Bone marrow (tissue), 2 donors: ENCODE results near the gene PHACTR2.
"Not testable (repeated sequence)": the region's sequence is repeated elsewhere in the genome, so short reads cannot be mapped to it uniquely, and the experiment has no call there.

ENCODE experiments used
- DNase-seq, 2 donors: peaks; one replicate each; lab custom pipeline; 2025; lab: John Stamatoyannopoulos, UW

Gene PHACTR2

GRCh38 chr6:143767433-143767832 is 89.7 kb downstream of the PHACTR2 start:
- DNase-seq: no peak

DNA sequence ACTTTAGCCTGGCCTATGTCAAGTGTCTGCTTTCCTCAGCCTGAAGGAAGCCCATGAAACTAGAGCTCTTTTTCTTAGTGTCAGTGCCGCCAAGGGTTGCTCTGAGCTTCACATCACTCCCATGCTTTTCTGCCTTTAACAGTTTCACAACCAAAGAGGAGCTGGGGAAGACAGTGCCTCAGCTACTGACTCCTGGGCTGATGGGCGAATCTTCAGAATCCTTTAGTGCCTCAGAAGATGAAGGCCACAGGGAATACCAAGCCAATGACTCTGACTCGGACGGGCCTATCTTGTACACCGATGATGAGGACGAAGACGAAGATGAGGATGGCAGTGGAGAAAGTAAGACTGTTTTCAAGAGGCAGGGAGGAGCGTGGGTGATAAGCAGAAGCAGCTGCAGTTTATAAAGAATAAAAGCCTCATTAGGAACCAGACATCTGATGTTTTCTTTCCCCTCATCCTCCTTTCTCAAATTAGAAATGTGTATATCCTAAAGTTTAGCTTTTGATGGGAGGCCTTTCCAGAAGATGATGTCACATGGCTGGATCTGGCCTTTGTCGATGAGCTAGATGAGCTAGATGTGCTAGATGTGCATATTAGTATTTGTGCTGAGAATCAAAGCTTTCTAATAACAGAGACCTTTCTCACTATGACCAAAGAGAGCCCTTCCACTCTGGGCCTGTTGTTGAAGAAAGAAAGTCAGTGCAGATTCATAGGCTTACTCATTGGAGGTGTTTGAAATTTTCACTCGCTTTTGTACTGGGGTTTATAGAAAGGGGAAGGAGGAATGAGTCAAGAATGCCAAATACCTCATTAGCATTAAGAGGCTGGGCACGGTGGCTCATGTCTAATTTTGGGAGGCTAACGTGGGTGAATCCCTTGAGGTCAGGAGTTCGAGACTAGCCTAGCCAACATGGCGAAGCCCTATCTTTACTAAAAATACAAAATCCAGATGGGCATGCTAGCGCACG is 94.6 kb downstream of the PHACTR2 start:
- no peak for DNase-seq

DNA sequence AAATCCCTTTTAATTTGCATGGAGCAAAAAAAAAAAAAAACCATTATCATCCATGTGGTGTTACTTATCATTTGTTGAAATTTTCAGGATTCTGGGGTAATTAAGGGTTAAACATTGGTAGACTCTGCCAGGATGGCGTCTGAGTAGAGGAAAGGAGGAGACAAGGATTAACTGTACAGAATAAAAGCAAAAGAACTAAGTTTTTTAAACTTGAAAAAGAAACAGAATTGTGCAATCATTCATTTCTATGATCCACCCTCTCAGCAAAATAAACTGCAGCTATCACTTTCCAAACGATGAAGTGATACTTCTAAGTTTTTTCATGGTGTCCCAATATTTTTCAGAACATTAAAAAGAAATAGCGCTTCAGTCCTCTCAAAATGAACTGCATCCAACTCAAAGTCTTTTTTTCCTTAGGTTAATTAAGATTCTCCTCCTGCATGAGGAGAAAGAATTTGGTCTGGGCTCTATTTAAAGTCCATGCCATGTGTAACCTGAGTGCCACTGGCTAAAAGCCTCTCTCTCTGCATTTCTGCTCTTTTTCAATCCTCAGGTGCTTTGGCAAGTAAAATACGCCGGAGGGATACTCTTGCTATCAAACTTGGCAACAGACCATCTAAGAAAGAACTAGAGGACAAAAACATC is 95.9 kb downstream of the PHACTR2 start:
- no peak for DNase-seq

DNA sequence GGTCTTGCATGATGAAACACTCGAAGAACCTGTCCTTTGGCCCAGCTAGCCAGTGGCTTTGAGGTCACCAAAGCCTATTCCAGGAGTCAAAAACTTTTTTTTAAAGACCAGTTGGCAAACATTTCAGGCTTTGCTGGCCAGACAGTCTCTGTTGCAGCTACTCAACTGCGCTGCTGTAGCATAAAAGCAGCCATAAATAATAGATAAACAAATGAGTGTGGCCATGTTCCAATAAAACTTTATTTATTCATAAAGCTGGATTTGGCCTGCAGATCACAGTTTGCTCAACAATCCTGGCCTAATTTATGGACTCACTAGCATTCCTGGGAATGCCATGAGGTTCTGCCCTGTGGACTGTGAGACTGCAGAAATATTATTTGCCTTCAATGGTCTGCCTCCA is 96.6 kb downstream of the PHACTR2 start:
- no peak for DNase-seq

DNA sequence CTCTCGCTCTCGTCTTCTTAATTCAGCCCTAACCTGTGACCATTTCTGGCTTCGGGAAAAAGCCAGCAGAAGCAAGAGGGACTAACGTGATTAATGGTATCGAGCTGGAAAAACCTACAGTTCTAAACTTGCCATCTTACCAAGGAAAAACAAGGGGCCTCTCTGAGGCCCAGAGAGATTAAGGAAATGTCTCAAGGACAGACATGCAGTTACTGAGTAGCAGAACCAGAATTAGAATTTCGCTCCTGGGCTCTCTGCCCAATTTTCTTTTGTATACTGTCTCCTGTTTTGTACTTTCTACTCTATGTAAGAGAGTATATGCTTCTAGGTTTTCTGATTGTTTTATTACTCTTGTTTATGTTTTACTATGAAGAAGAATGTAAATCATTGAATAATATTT is 97.6 kb downstream of the PHACTR2 start:
- DNase-seq: no peak

DNA sequence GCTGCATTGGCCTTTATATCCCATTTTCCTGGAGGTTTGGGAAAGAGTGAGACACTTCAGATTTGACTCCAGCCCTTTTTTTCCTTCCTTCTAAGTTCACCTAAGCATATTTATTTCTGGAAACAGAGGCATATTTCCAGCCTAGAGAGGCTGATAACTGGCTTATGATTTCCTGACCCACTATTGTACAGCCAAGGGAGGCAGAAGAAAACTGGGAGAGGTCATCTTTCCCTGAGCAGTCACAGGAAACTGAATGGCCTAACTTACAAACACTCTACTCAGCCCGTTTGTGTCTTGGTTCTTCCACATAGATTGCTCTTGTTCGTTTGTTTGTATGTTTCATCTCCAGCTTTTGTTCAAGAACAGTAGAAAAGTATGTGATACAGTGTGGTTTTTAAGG is 101.2 kb downstream of the PHACTR2 start:
- DNase-seq: no peak

GRCh38 chr6:143782481-143782880 is 104.7 kb downstream of the PHACTR2 start:
- DNase-seq: no peak

DNA sequence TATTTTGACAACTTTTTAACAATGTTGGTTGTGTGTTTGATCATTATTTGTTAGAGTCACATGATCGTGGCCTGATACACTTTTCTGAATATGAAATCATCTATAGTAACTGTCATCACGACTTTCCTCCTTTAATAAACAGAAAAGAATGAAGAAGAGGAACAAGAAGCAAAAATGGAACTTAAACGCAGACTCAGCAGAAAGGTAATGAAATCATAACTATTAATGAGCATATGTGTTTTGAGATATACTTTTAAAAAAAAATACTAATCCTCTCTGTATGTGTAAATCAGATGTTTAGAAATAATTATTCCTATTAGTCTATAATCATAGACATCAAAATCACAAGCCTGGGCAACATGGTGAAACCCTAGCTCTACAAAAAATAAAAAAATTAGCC is 105.3 kb downstream of the PHACTR2 start:
- DNase-seq: no peak

GRCh38 chr6:143784316-143784715 is 106.6 kb downstream of the PHACTR2 start:
- DNase-seq: no peak

GRCh38 chr6:143786371-143786770 is 108.6 kb downstream of the PHACTR2 start:
- not testable (repeated sequence) for DNase-seq

DNA sequence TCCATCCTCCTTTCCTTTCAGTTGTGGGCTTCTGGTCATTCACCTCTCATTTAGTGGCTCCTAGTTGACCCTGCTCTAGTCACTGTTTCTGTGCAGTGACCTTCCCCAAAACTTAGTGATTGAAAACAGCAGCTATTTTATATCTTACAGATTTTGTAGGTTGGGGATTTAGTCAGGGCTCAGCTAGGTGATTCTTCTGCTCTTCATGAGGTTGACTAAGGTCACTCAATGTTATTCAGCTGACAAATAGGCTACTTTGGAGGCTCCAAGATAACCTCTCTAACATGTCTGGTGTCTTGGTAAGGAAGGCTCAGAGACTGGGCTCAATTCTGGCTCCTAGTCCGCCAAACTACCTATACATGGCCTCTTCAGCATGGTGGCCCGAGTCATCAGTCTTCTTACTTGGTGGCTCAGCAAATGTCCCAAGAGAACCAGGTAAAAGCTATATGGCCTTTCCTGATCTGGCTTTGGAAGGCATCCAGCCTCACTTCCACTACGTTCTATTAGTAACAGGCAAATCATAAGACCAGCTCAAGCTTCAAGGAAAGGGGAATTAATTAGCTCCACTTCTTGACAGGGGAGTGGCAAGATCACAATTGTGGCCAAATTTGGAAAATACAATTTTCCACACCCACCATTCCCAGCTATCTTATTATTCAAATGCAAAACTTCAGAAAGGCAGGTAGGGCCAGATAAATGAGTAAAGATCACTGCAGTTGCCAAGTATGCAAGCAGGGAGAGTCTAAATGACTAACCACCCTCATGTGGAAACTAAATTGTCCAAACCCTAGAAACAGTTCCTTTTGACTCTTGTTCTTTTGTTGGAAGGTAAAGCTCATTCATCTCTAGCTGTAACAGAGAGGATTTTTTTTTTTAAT is 114.9 kb downstream of the PHACTR2 start:
- no peak for DNase-seq

- DNase-seq: no peak
These were observed 115.5 kb downstream of the PHACTR2 start for GRCh38 chr6:143793280-143793619.

DNA sequence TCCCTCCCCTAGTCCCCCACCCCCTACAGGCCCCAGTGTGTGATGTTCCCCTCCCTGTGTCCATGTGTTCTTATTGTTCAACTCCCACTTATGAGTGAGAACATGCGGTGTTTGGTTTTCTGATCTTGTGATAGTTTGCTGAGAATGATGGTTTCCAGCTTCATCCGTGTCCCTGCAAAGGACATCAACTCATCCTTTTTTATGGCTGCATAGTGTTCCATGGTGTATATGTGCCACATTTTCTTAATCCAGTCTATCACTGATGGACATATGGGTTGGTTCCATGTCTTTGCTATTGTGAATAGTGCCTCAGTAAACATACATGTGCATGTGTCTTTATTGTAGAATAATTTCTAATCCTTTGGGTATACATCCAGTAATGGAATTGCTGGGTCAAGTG is 118.8 kb downstream of the PHACTR2 start:
- not testable (repeated sequence) for DNase-seq

DNA sequence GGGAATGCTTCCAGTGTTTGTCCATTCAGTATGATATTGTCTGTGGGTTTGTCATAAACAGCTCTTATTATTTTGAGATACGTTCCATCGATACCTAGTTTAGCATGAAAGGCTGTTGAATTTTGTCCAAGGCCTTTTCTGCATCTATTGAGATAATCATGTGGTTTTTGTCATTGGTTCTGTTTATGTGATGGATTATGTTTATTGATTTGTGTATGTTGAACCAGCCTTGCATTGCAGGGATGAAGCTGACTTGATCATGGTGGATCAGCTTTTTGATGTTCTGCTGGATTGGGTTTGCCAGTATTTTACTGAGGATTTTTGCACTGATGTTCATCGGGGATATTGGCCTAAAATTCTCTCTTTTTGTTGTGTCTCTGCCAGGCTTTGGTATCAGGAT is 120.7 kb downstream of the PHACTR2 start:
- not testable (repeated sequence) for DNase-seq

- DNase-seq: no peak
These were observed 125.2 kb downstream of the PHACTR2 start for GRCh38 chr6:143802833-143803565.

GRCh38 chr6:143803769-143804568 is 126.2 kb downstream of the PHACTR2 start:
- DNase-seq: no peak

- no peak for DNase-seq
These were observed 127.1 kb downstream of the PHACTR2 start for GRCh38 chr6:143804835-143805239.

- DNase-seq: peak in 1 of 2 donors; percentile 53
These were observed 128.7 kb downstream of the PHACTR2 start for GRCh38 chr6:143806282-143807102.

- no peak for DNase-seq
These were observed 129.5 kb downstream of the PHACTR2 start for GRCh38 chr6:143807103-143807772.
